Measurements from ENCODE around the gene MAP3K9.

MAP3K9 gene

GRCh38 chr14:70801836-70802235 is 7.5 kb downstream of the MAP3K9 start:
- Histone ChIP-seq H3K9me3 (ENCODE audit: insufficient read depth, low read depth, low read length) (no peaks in the 10 kb centered on the region), H3K9me2 (replicated peaks; ENCODE audit: low read depth, low read length) (no peaks in the 10 kb centered on the region), H3F3A (ENCODE audit: low read depth) (no peaks in the 10 kb centered on the region), H4K20me1 (ENCODE audit: insufficient read depth, low read length, poor library complexity, severe bottlenecking) (peaks cover 8% of the 10 kb centered on the region), H3K4me3 (ENCODE audit: low read length, poor library complexity, severe bottlenecking) (no peak overlapping the region), H3K36me3 (ENCODE audit: insufficient read depth, low read length) (peaks cover 9% of the 10 kb centered on the region; the same call in 1 of the 2 replicates), H3K79me2 (ENCODE audit: insufficient read depth, low read length) (no peaks in the 10 kb centered on the region), H3K27me3 (ENCODE audit: insufficient read depth, low read length, poor library complexity, severe bottlenecking) (no peaks in the 10 kb centered on the region), H3K4me2 (ENCODE audit: low read depth, low read length, poor library complexity, severe bottlenecking) (no peak overlapping the region), H3K4me1 (ENCODE audit: insufficient read depth, low read length, poor library complexity, severe bottlenecking) (no peaks in the 10 kb centered on the region), H3K9ac (ENCODE audit: low read depth, low read length, poor library complexity, severe bottlenecking) (no peak overlapping the region), H2AFZ (ENCODE audit: low read length) (no peak overlapping the region)
- TF ChIP-seq EZH2phosphoT487 (IDR thresholded peaks at IDR 0.05; ENCODE audit: borderline replicate concordance) (no peak), CTCF (conservative IDR thresholded peaks at IDR 0.05; ENCODE audit: low read length) (no peak)

- Histone ChIP-seq H3K4me3 (ENCODE audit: low read length, poor library complexity, severe bottlenecking) (no peak overlapping the region), H3K4me1 (ENCODE audit: insufficient read depth, low read length, poor library complexity, severe bottlenecking) (no peaks in the 10 kb centered on the region), H2AFZ (ENCODE audit: low read length) (no peak overlapping the region), H3K36me3 (ENCODE audit: insufficient read depth, low read length) (peaks cover 9% of the 10 kb centered on the region; the same call in 1 of the 2 replicates), H4K20me1 (ENCODE audit: insufficient read depth, low read length, poor library complexity, severe bottlenecking) (no peaks in the 10 kb centered on the region), H3K27me3 (ENCODE audit: insufficient read depth, low read length, poor library complexity, severe bottlenecking) (no peaks in the 10 kb centered on the region), H3K9me3 (ENCODE audit: insufficient read depth, low read depth, low read length) (no peaks in the 10 kb centered on the region), H3F3A (ENCODE audit: low read depth) (no peaks in the 10 kb centered on the region), H3K79me2 (ENCODE audit: insufficient read depth, low read length) (no peaks in the 10 kb centered on the region), H3K9me2 (replicated peaks; ENCODE audit: low read depth, low read length) (no peaks in the 10 kb centered on the region), H3K9ac (ENCODE audit: low read depth, low read length, poor library complexity, severe bottlenecking) (no peak overlapping the region), H3K4me2 (ENCODE audit: low read depth, low read length, poor library complexity, severe bottlenecking) (no peak overlapping the region)
- TF ChIP-seq EZH2phosphoT487 (IDR thresholded peaks at IDR 0.05; ENCODE audit: borderline replicate concordance) (no peak), CTCF (conservative IDR thresholded peaks at IDR 0.05; ENCODE audit: low read length) (no peak)
Measured at GRCh38 chr14:70796551-70796950, 12.8 kb downstream of the MAP3K9 start.

- no peaks in the 10 kb centered on the region for H3K79me2 ChIP-seq (ENCODE audit: insufficient read depth, low read length)
- no peaks in the 10 kb centered on the region for H3K9me2 ChIP-seq (replicated peaks; ENCODE audit: low read depth, low read length)
- no peak overlapping the region for H3K4me3 ChIP-seq (ENCODE audit: low read length, poor library complexity, severe bottlenecking)
- H3F3A ChIP-seq (ENCODE audit: low read depth) = no peaks in the 10 kb centered on the region
- TF ChIP-seq EZH2phosphoT487 (IDR thresholded peaks at IDR 0.05; ENCODE audit: borderline replicate concordance) (no peak), CTCF (conservative IDR thresholded peaks at IDR 0.05; ENCODE audit: low read length) (no peak)
- H3K9me3 ChIP-seq (ENCODE audit: insufficient read depth, low read depth, low read length) = no peaks in the 10 kb centered on the region
- no peaks in the 10 kb centered on the region for H4K20me1 ChIP-seq (ENCODE audit: insufficient read depth, low read length, poor library complexity, severe bottlenecking)
- no peak overlapping the region for H3K9ac ChIP-seq (ENCODE audit: low read depth, low read length, poor library complexity, severe bottlenecking)
- H3K4me1 ChIP-seq (ENCODE audit: insufficient read depth, low read length, poor library complexity, severe bottlenecking) = no peaks in the 10 kb centered on the region
- H3K4me2 ChIP-seq (ENCODE audit: low read depth, low read length, poor library complexity, severe bottlenecking) = no peak overlapping the region
- H2AFZ ChIP-seq (ENCODE audit: low read length) = no peak overlapping the region
- H3K36me3 ChIP-seq (ENCODE audit: insufficient read depth, low read length) = no peaks in the 10 kb centered on the region
- H3K27me3 ChIP-seq (ENCODE audit: insufficient read depth, low read length, poor library complexity, severe bottlenecking) = no peaks in the 10 kb centered on the region
Measured at GRCh38 chr14:70794294-70794693, 15.0 kb downstream of the MAP3K9 start.

Measured in Loucy (cell line).